GM18526 (cell line): Measurements from ENCODE around the gene FCN3.

Experiments
- POLR2A ChIP-seq: IDR thresholded peaks from 3 replicates; pipeline ENCODE4 v1.6.1; 2011; ENCODE audit not compliant: insufficient read length; ENCODE audit errors: extremely low read depth

Gene FCN3

DNA sequence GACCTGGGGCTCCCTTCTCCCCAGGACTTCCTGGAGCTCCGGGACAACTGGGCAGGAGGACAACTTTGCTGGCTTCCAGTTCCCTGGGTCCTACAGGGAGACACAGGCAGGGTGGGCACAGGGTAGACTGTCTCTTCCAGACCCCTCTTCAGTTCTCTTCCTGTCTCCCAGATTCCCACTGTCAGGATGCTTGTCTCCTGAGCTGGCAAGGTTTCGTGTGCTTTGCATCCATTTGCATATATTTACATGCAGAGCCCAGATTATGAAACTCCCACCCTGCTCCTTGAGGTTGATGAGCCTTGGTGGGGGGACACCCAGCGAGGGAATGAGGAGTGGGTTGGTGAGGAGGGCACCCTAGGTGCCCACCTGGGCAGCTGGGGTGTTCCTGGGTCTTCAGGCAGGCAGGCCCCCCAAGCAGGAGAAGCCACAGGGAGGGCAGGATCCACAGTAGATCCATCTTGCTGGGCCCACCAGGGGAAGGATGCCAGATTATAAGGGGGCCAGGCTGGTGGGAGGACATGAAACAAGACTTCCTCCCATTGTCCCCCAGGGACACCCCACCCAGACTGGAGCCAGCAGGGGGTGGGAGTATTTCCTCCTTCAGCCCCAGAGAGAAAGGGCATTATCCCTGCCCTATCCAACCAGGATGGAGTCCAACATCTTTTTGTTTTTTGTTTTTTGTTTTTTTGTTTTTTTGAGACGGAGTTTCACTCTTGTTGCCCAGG, at the start of gene FCN3:
Gene FCN3, minus strand, starts transcription at position 463 of the 725 bp plus-strand sequence. Its CDS starts 6 bp downstream, at position 457.
- no peak for TF ChIP-seq POLR2A

DNA sequence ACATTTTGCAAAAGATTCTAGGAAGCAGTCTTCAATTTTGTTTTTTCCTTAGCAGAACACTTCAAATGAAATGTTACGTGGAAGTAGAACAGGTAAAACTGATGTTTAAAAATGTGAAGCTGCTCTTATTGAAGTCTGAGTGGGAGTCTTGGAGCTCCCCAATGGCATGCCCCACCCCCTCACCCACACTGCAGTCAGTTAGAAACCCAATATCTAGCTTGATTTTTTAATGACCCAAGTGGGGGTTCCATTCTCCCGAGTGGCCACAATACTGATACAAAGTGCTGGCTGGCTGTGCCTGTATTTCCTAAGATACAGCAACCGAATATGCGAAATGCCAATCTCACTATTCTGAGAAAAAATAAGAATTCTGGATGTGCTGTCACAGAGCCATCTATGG, 49.1 kb upstream of the FCN3 start:
- no peak for TF ChIP-seq POLR2A

DNA sequence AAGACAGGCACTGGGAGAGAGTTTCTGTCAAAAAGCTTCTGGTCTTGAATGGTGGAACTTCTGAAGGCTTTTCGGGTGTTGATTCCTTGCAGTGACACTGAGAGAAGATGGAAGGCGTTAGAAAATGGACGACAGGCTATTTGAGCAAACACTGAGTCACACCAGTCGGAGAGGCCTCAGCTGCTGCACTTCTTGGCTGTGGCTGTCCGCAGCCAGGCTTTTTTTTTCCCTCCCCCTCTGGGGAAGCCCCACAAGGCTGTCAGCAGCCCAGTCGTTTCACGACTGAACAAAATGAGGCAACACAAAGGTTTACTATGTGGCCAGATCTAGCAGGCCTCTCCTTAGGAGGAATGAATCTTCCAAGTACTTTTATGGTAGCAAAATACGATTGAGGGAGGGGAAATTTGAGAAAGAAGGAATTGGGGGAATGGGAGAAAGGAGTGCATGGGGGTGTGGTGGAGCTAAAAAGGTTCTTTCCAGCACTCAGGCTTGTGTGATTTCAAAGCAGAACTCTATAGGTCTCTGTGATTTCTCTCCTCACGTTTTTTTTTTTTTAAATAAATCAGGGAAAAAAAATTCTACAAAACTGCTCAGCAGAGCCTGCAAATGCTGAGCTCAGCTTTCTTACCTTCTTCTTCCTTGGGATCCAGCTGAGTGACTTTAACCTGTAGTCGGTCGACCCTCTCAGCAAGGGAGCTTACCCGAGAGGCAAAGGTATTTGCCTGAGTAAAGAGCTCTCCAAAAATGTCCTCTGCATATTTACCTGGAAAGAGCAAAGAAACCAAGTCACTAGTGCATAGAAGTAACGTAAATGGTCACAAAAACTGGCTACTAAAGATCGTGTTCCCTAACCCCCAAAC, 43.9 kb upstream of the FCN3 start:
- TF ChIP-seq POLR2A: no peak

DNA sequence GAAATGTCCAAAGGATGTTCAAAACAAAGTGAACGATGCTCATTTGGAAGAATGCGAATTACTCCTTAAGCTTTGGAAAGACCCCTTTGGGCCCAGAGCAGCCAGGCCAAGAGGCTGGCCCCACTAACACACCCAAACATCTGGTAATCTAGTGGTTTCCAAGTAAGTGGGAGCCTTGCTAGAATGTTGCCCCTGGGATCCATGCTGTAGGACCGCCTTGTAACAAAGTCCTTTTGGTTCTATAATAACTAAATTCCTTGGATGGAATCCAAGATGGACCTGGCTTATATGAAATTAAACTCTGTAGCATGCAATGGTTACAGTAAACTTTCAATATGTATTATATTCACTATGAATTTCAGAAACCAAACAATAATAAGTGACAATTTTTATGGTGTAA, 43.1 kb upstream of the FCN3 start:
- TF ChIP-seq POLR2A: no peak

DNA sequence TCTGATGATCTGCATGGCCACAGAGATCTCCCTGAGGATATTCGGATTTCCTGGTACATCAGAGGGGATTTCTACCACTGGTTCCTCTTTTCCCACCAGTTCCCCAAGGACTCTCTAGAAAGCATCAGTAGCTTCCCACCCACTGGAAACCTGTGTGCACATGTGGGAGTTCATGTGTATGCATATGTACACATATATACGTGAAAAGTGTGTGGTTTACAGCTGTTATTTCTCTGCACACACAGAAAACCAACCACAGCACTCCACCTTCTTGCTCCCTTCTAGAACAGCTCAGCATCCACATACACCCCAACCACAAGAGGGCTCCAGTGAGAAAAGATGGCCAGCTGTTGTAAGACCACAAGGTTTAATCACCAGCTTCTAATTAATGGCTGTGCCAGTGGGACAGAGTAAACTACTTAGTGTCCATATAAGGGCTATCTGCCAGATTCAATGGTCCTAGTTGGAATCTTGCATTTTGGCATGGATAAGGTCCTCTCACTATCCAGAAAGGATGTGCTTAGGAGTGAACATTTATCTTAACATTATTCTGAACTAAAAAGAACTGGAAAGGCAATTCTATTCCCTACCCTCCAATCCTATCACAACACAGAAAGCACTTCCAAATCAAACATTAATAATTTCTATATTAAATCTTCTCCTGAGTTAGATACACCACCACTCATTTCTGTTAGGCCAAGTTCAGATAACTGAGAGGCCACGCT, 41.9 kb upstream of the FCN3 start:
- TF ChIP-seq POLR2A: no peak

DNA sequence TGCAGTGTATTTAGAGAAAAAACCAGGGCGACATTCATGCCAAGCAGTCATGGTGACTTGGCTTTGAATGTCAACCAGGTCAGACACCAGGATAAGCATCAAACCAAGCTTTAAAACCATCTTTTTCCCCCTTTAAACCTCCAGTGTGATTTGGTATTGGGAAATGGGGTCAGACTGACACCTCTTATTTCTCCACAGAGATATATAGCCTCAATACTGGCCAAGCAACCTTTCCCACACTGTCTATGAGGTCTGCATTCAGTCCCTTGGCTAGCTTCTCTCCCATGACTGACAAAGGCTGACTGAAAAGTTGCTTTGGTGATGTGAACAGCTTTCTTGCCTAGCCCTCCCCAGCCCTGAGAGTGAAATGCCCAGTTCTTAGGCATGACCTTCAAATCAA, 39.5 kb upstream of the FCN3 start:
- TF ChIP-seq POLR2A: no peak

DNA sequence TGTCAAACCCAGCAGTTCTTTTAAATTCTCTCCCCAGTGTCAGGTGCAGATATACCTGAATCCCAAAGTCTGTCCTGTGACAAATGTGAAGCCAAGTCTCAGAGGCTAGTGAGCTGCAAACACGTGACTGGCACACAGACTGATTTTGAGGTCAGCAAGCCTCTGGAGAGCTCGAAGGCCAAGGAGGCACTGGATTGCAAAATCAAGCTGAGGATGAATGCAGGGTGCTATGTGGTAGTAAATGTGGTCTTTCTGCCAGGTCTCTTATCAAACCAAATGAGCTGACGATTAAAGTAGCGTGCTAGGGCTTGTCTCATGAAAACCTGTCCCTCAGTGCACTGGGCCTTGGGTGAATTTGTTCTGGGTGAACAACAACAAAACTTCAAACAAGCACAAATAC, 38.4 kb upstream of the FCN3 start:
- TF ChIP-seq POLR2A: no peak

DNA sequence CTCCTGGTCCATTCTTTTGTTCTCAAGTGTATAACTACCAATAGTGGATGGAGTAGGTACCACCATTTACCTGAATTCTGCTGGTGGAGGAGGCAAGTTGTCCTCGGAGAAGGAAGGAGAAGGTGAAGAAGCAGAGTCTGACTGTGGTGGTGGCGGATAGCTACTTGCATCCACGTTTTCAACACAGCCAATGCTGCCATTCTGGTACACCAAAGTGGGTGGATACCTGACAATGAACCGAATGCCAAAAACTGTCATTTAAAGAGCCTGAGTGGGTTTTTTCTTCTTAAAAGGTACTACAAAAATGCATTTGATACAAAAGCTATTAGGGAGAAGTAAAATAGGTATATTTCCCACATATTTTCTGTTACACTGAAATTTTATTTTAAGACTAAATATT, 37.9 kb upstream of the FCN3 start:
- TF ChIP-seq POLR2A: no peak

DNA sequence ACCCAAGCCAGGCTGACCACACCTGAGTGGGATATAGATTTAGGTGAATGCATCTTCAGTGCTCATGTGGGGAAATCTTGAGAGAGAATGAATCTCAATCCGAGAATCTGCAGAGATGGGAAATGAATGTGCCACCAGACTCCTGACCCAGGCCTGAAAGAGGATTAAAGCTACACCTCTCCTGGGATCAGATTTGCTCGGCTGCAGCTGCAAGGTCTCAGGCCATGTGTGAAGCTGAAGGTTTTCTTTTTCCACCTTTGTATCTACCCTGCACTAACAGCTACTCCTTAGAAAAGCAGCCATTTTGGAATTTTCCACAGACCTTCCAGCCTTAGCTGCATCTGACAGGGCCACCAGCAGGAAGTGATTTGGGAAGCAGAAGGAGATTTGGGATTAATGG, 36.1 kb upstream of the FCN3 start:
- no peak for TF ChIP-seq POLR2A

DNA sequence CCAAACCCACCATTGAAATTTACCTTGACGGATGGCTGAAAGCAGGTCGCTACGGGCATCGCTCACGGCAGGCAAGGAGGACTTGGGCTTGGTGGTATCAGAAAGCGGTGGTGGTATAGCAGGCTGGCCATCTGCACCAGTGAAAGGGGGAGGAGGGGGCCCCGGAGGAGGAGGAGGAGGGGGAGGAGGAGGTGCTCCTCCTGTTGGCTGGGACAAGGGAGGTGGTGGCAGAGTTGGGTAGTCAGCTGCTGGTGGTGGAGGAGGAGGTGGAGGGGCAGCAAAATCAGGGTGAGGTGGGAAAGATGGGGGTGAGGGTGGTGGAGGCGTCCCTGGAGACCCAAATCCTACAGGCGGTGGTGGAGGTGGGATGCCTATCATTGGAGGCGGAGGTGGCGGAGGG, 35.0 kb upstream of the FCN3 start:
- no peak for TF ChIP-seq POLR2A

DNA sequence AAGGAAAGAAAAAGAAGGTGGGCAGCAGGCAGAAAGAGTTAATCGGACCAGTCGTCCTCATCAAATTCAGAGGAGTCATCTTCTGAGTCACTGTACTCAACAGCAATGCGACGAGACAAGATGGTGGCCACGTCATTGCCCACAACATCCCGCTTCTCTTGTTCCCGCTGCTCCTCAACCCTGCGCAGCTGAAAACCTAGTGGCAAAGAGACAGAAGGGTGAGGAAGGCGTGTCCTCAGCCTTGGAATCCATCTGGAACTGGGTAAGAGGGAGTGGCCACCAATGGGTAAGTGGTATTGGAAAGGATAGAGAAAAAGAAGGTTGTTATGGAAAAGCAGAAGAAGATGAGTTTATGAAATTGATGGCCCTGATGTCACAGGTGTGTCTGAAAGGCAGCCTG, 33.5 kb upstream of the FCN3 start:
- TF ChIP-seq POLR2A: no peak

DNA sequence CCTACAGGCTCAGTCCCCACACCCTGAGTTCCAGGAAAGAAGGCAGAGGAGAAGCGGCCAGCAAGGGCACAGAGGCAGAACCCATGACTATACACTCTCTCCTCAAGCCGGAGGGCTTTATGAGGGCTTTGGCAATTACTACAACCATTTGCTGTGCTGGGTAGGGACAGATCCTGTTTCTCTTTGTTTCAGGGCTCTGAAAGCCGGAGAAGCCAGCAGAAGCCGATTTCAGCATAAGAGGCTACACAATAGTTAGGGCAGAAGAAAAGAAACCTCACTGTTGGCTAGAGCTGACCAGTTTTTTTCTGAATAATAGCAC, 31.7 kb upstream of the FCN3 start:
- TF ChIP-seq POLR2A: no peak

DNA sequence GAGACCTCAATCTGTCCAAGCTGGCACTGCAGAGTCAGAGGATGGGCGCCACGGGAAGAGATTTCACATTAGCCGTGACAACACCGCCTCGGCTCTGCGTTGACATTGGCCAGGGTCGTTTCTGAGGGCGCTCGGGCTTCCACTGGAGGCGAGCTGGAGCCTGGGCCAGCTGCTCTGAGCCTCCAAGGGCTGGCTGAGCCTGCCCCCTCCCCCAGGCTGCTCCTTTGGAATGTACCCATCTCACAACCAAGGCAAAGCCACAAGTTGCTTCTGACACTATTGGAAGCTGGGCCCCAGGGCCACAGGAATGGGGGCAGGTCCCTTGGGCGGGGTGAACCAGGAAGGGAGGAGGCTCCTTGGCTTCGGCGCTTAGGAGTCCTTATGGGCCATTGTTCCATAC, 30.4 kb upstream of the FCN3 start:
- TF ChIP-seq POLR2A: no peak

DNA sequence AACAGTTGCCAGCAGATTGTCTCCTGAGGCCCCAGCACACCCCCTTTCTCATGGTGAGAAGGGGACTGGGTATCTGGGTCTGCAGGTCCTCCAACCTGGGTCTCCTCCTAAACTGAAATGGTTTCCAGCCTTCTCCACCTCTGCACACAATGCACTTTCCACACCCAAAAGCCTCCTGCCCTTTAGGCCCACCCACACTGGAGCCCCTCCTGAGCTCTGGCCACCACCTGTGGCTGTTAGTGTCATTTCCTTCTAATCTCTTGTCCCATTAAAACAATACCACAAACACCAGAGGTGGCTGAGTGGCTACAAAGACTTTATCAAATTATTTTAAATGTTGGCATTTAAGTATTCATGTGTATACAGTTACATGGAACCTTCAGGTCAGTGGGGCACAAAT, 29.3 kb upstream of the FCN3 start:
- TF ChIP-seq POLR2A: no peak

DNA sequence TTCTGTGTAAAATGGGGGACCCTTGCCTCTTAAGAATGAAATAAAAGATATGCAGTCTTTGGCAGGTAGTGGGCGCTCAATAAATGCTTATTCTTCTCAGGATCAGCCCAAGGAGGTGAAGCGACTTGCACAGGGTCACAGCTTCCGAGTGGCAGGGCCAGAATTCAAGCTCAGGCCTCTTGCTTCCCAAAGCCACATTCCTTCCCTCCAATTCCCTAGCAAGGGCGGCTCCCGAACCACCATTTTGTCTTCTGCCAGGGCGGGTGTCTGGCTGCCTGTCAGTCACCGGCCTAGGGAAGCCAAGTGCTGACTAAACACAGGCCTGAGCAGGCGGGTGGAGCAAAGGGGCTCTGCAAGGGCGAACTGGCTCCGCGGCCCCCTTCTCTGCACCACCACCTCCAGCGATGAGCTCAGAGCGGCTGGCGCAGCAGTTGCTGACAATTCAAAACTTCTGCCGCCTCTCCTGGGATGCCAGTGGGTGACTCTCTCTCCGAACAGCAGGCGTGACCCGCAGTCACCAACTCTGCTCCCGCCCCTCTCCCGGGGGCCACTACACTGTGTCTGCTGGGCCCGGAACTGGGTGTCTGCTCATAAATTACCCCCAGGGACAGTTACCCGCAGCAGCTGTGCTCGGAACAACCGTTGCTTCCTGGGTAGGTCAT, 28.6 kb upstream of the FCN3 start:
- peak; percentile 11 for TF ChIP-seq POLR2A
